Activated T-helper 1 cell treated with anti-CD3 and anti-CD28 coated beads, Interleukin-12 subunit alpha, Interleukin-12 subunit beta, Interleukin-2, Interleukin-4 antibody, amounts not matched to agents 30 ng/mL and 10 ng/mL and 1 ng/mL, durations not matched to agents 14 hours and 24 hours and 36 hours (primary cell): ENCODE results near the gene BDH1. TPM values are rescaled to one million over a fixed set of nuclear protein-coding genes. Genes with fewer than 3 reads are reported as not detected.
"Not testable (repeated sequence)": the region's sequence is repeated elsewhere in the genome, so short reads cannot be mapped to it uniquely, and the experiment has no call there.

Source experiments
- DNase-seq: peaks from one replicate; pipeline ENCODE4 v3.0.0; 2021; ENCODE audit warnings: low spot score
- H3K27ac Mint-ChIP-seq: one replicate; pipeline ENCODE4 v1.8.0; 2021; ENCODE audit warnings: mild to moderate bottlenecking, mixed read lengths
- H3K27me3 Mint-ChIP-seq: one replicate; pipeline ENCODE4 v1.8.0; 2022; ENCODE audit warnings: mild to moderate bottlenecking, moderate library complexity, mixed read lengths; ENCODE audit not compliant: insufficient read depth
- H3K36me3 Mint-ChIP-seq: one replicate; pipeline ENCODE4 v1.8.0; 2021; ENCODE audit warnings: low read depth, mixed read lengths
- H3K4me1 Mint-ChIP-seq: one replicate; pipeline ENCODE4 v1.8.0; 2021; ENCODE audit warnings: low read depth, mixed read lengths
- H3K4me3 Mint-ChIP-seq: one replicate; pipeline ENCODE4 v1.8.0; 2021; ENCODE audit warnings: mild to moderate bottlenecking, moderate library complexity, mixed read lengths
- H3K9me3 Mint-ChIP-seq: one replicate; pipeline ENCODE4 v1.8.0; 2021; ENCODE audit warnings: mixed read lengths
- intact Hi-C: fragments of 100-400 bp; cut with micrococcal nuclease; formaldehyde crosslinking; loops from one replicate; pipeline ENCODE4 v1.15.1; 2024
- total RNA-seq: library from RNA; stranded (reverse); gene quantifications from 2 replicates; pipeline ENCODE4 v1.2.3, GENCODE V29; 2022

The BDH1 gene
- total RNA-seq, 1 donor from 2014 or later: 120 TPM

- peaks cover 24% of the 10 kb centered on the region for H3K9me3 Mint-ChIP-seq
- no peaks in the 10 kb centered on the region for H3K27me3 Mint-ChIP-seq
- no peaks in the 10 kb centered on the region for H3K4me1 Mint-ChIP-seq
- intact Hi-C loops: no loop called here
- H3K27ac Mint-ChIP-seq: no peak overlapping the region
- DNase-seq: no peak
- no peak overlapping the region for H3K4me3 Mint-ChIP-seq
- peaks cover 8% of the 10 kb centered on the region for H3K36me3 Mint-ChIP-seq
Observed at GRCh38 chr3:197573048-197573767, 17.4 kb upstream of the BDH1 start.

- H3K4me1 Mint-ChIP-seq, H3K27me3 Mint-ChIP-seq, H3K27ac Mint-ChIP-seq, DNase-seq, intact Hi-C loops, H3K36me3 Mint-ChIP-seq, H3K4me3 Mint-ChIP-seq: not testable (repeated sequence)
- H3K9me3 Mint-ChIP-seq: peaks cover 33% of the 10 kb centered on the region
Observed at GRCh38 chr3:197571880-197572172, 16.1 kb upstream of the BDH1 start.

GRCh38 chr3:197571074-197571879 lies 15.5 kb upstream of the BDH1 start:
- H3K4me3 Mint-ChIP-seq, H3K36me3 Mint-ChIP-seq, intact Hi-C loops, H3K27me3 Mint-ChIP-seq, H3K4me1 Mint-ChIP-seq, DNase-seq, H3K27ac Mint-ChIP-seq: not testable (repeated sequence)
- H3K9me3 Mint-ChIP-seq: peaks cover 34% of the 10 kb centered on the region

- H3K4me3 Mint-ChIP-seq, H3K36me3 Mint-ChIP-seq, H3K27ac Mint-ChIP-seq, intact Hi-C loops, H3K27me3 Mint-ChIP-seq, DNase-seq, H3K4me1 Mint-ChIP-seq: not testable (repeated sequence)
- peaks cover 36% of the 10 kb centered on the region for H3K9me3 Mint-ChIP-seq
Observed at GRCh38 chr3:197569433-197569832, 13.7 kb upstream of the BDH1 start.

GRCh38 chr3:197567904-197568681 lies 12.3 kb upstream of the BDH1 start:
- no peak overlapping the region for H3K27ac Mint-ChIP-seq
- no peaks in the 10 kb centered on the region for H3K4me1 Mint-ChIP-seq
- H3K27me3 Mint-ChIP-seq: no peaks in the 10 kb centered on the region
- peaks cover 10% of the 10 kb centered on the region for H3K36me3 Mint-ChIP-seq
- H3K4me3 Mint-ChIP-seq: no peak overlapping the region
- intact Hi-C loops: no loop called here
- H3K9me3 Mint-ChIP-seq: peaks cover 41% of the 10 kb centered on the region
- DNase-seq: no peak

GRCh38 chr3:197566155-197566554 lies 10.4 kb upstream of the BDH1 start:
- H3K27ac Mint-ChIP-seq, H3K27me3 Mint-ChIP-seq, DNase-seq, H3K4me3 Mint-ChIP-seq, intact Hi-C loops, H3K4me1 Mint-ChIP-seq: not testable (repeated sequence)
- H3K9me3 Mint-ChIP-seq: peaks cover 47% of the 10 kb centered on the region
- H3K36me3 Mint-ChIP-seq: peaks cover 16% of the 10 kb centered on the region

GRCh38 chr3:197564097-197564843 lies 8.5 kb upstream of the BDH1 start:
- no peak overlapping the region for H3K4me3 Mint-ChIP-seq

GRCh38 chr3:197562398-197563251 lies 6.9 kb upstream of the BDH1 start:
- intact Hi-C loops: no loop called here
- Mint-ChIP-seq H3K36me3 (peaks cover 10% of the 10 kb centered on the region), H3K4me1 (peaks cover 14% of the 10 kb centered on the region), H3K4me3 (no peak overlapping the region), H3K27me3 (peaks cover 6% of the 10 kb centered on the region), H3K27ac (no peak overlapping the region), H3K9me3 (peaks cover 25% of the 10 kb centered on the region)
- DNase-seq: no peak

More at GRCh38 chr3:197564097-197564843, 8.5 kb upstream of the BDH1 start:
- Mint-ChIP-seq H3K9me3 (peaks cover 35% of the 10 kb centered on the region), H3K27me3 (peaks cover 3% of the 10 kb centered on the region), H3K36me3 (peaks cover 10% of the 10 kb centered on the region), H3K27ac (no peak overlapping the region), H3K4me1 (peaks cover 9% of the 10 kb centered on the region)
- DNase-seq: no peak
- intact Hi-C loops: no loop called here

- peaks cover 6% of the 10 kb centered on the region for H3K27me3 Mint-ChIP-seq
- no peak overlapping the region for H3K4me3 Mint-ChIP-seq
- peaks cover 10% of the 10 kb centered on the region for H3K36me3 Mint-ChIP-seq
- peak overlapping the region; percentile 54 for H3K27ac Mint-ChIP-seq
- peaks cover 19% of the 10 kb centered on the region for H3K9me3 Mint-ChIP-seq
- intact Hi-C loops: no loop called here
- DNase-seq: no peak
- peaks cover 17% of the 10 kb centered on the region for H3K4me1 Mint-ChIP-seq
Observed at GRCh38 chr3:197561926-197562325, 6.2 kb upstream of the BDH1 start.

GRCh38 chr3:197559651-197560050 lies 3.9 kb upstream of the BDH1 start:
- intact Hi-C loops: loop anchor here (5.0 kb wide), 1 partner anchor 262 kb away; the partner anchor contains the start of gene DLG1
- peaks cover 6% of the 10 kb centered on the region for H3K27me3 Mint-ChIP-seq
- no peak overlapping the region for H3K4me3 Mint-ChIP-seq
- peaks cover 10% of the 10 kb centered on the region for H3K36me3 Mint-ChIP-seq
- no peak overlapping the region for H3K27ac Mint-ChIP-seq
- peaks cover 20% of the 10 kb centered on the region for H3K4me1 Mint-ChIP-seq
- peaks cover 16% of the 10 kb centered on the region for H3K9me3 Mint-ChIP-seq
- DNase-seq: no peak

- peaks cover 4% of the 10 kb centered on the region for H3K27me3 Mint-ChIP-seq
- H3K27ac Mint-ChIP-seq: peak overlapping the region; percentile 97
- peaks cover 39% of the 10 kb centered on the region for H3K4me1 Mint-ChIP-seq
- intact Hi-C loops: loop anchor here (1.0 to 5.0 kb wide), 7 partner anchors 72 to 688 kb away; partner anchors contain the start of genes DLG1, RUBCN and SENP5
- peak overlapping the region; percentile 93 for H3K4me3 Mint-ChIP-seq
- H3K9me3 Mint-ChIP-seq: no peaks in the 10 kb centered on the region
- H3K36me3 Mint-ChIP-seq: peaks cover 17% of the 10 kb centered on the region
- DNase-seq: peak; percentile 93
Observed at GRCh38 chr3:197554562-197555280, 1.0 kb downstream of the BDH1 start.
